ENCODE results near the gene CHFR. TPM values are rescaled to one million over a fixed set of nuclear protein-coding genes. Genes with fewer than 3 reads are reported as not detected.
"Not testable (repeated sequence)": the region's sequence is repeated elsewhere in the genome, so short reads cannot be mapped to it uniquely, and the experiment has no call there.

CHFR gene
- total RNA-seq, 2 donors from 2014 or later: 13.6 to 13.8 TPM

DNA sequence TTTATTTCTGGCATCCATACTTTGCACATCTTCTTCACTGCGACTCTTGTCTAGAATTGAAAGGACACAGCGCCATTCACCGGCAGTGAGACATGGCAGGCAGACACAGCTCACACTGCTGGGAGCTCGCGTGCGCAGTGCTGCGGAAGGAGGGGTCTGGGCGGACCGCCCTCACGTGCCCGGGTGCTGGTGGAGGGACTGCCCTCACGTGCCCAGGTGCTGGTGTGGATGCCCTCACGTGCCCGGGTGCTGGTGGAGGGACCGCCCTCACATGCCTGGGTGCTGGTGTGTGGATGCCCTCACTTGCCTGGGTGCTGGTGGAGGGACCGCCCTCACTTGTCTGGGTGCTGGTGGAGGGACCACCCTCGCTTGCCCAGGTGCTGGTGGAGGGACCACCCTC, 30.8 kb downstream of the CHFR start:
- H3K27ac ChIP-seq: no peak overlapping the region
- no peak for DNase-seq (ENCODE audit: low spot score)
- TF ChIP-seq, protein P1, sequence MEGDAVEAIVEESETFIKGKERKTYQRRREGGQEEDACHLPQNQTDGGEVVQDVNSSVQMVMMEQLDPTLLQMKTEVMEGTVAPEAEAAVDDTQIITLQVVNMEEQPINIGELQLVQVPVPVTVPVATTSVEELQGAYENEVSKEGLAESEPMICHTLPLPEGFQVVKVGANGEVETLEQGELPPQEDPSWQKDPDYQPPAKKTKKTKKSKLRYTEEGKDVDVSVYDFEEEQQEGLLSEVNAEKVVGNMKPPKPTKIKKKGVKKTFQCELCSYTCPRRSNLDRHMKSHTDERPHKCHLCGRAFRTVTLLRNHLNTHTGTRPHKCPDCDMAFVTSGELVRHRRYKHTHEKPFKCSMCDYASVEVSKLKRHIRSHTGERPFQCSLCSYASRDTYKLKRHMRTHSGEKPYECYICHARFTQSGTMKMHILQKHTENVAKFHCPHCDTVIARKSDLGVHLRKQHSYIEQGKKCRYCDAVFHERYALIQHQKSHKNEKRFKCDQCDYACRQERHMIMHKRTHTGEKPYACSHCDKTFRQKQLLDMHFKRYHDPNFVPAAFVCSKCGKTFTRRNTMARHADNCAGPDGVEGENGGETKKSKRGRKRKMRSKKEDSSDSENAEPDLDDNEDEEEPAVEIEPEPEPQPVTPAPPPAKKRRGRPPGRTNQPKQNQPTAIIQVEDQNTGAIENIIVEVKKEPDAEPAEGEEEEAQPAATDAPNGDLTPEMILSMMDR (IDR thresholded peaks at IDR 0.05): no peak
- H3K4me3 ChIP-seq: no peak overlapping the region
- no peaks in the 10 kb centered on the region for H3K4me1 ChIP-seq
- H3K27me3 ChIP-seq: no peaks in the 10 kb centered on the region
- no peaks in the 10 kb centered on the region for H3K9me3 ChIP-seq
- H3K36me3 ChIP-seq: peaks cover 91% of the 10 kb centered on the region

DNA sequence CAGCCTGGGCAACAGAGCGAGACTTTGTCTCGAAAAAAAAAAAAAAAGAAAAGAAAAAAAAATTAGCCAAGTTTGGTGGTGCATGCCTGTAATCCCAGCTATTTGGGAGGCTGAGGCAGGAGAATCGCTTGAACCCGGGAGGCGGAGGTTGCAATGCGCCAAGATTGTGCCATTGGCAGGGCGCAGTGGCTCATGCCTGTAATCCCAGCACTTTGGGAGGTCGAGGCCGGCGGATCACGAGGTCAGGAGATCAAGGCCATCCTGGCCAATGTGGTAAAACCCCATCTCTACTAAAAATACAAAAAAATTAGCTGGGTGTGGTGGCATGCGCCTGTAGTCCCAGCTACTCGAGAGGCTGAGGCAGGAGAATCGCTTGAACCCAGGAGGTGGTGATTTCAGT, 32.2 kb downstream of the CHFR start:
- H3K36me3 ChIP-seq: peaks cover 92% of the 10 kb centered on the region
- H3K9me3 ChIP-seq; H3K27ac ChIP-seq; DNase-seq (ENCODE audit: low spot score); H3K4me1 ChIP-seq; H3K27me3 ChIP-seq; H3K4me3 ChIP-seq: not testable (repeated sequence)

DNA sequence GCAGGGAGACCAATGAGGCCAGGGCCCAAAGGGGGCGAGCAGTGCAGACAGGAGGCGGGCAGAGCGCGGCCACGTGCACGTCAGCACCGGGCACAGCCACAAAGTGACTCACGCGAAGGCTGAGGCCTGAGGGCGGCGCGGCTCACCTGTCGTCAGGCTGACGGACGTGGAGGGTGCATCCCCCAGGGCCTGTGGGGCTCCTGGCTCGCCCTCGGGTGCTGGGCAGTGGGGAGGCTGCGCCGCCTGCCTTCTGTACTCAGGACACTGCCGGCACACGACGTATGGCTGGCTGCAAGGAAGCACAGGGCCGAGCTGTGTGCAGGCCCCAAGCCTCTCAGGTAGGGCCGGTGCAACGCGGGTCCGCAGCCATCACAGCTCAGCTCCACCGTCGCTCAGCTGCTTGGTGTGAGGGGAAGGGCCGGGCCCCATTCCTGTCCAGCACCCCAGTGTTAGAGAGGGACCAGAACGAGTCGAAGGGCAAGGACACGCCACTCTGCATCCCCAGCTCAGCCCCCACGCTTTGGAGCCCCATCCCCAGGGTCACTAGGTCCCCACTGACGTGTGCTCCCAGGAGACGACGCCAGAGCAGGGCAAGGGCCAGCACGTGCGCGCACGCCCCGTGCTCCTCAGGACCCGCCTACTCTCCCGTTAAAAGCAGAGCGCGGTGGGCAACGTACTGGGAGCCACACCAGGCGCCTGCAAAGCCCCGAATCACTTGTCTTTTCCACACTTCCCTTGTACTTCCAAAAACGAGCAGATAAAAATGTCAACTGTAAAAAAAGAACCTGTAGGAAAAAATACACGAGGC, 33.9 kb downstream of the CHFR start:
- Histone ChIP-seq H3K27me3 (no peaks in the 10 kb centered on the region), H3K27ac (no peak overlapping the region), H3K4me3 (no peak overlapping the region), H3K36me3 (peaks cover 92% of the 10 kb centered on the region), H3K9me3 (no peaks in the 10 kb centered on the region), H3K4me1 (no peaks in the 10 kb centered on the region)
- TF ChIP-seq, protein P1 (IDR thresholded peaks at IDR 0.05): no peak
- no peak for DNase-seq (ENCODE audit: low spot score)

DNA sequence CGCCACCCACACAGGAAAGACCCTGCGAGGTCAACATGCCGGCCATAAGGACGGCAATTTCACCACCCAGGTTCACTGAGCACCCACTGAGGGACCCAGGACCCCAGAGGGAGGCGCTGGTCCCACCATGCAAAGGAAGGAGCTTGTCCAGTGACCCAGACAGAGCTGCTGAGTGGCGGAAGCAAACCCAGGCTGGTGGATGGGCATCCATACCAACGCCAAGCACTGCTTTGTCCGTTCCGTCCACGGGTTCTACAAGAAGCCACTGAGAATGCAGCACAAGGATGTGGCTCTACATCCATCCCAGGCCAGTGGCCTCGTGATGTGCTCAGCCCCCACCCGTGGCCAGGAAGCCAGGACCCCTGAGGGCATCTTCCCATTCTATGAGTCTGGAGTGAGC, 34.9 kb downstream of the CHFR start:
- no peak overlapping the region for H3K4me3 ChIP-seq
- H3K27me3 ChIP-seq: no peaks in the 10 kb centered on the region
- H3K4me1 ChIP-seq: no peaks in the 10 kb centered on the region
- peaks cover 88% of the 10 kb centered on the region for H3K36me3 ChIP-seq
- DNase-seq (ENCODE audit: low spot score): no peak
- no peaks in the 10 kb centered on the region for H3K9me3 ChIP-seq
- TF ChIP-seq, protein P1 (IDR thresholded peaks at IDR 0.05): no peak
- no peak overlapping the region for H3K27ac ChIP-seq

DNA sequence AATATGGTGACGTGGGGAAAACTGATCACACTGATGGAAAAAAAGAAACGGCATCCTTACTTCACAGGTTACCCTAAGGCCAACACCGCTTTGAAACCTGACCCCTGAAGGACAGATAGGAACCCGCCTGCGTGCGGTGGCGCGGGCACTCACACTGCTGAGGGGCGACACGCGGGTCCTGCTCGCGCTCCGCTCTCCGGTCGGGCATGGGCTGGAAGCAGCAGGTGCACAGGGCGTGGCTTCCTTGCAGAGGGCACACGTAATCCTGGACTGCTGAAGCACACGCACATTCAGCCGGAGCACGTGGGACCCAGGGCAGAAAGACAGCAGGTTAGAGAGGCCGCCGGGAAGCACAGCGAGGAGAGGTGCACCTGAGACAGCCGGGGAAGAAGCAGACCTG, 35.9 kb downstream of the CHFR start:
- H3K27ac ChIP-seq: no peak overlapping the region
- H3K36me3 ChIP-seq: peaks cover 88% of the 10 kb centered on the region
- no peaks in the 10 kb centered on the region for H3K9me3 ChIP-seq
- H3K27me3 ChIP-seq: no peaks in the 10 kb centered on the region
- no peaks in the 10 kb centered on the region for H3K4me1 ChIP-seq
- TF ChIP-seq, protein P1 (IDR thresholded peaks at IDR 0.05): no peak
- DNase-seq (ENCODE audit: low spot score): no peak
- H3K4me3 ChIP-seq: no peak overlapping the region

DNA sequence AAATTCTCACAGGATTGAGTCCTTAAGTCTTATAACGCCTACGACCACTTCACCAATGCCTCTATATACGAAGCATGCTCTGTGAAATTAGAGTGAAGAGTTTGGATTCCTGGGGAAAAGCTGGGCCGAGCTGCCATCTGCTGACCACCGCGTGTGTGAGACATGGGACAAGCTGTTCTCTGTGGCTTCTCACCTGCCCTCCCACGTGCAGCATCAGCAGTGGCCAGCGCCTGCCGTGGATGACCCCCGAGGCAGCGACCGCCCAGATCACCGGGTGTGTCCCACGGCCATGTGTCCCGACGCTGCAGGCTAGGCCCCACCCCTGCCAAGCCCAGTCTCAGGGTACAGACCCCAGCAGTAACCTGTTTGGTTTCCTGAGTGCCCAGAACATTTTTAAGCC, 37.1 kb downstream of the CHFR start:
- H3K27me3 ChIP-seq: no peaks in the 10 kb centered on the region
- no peak overlapping the region for H3K27ac ChIP-seq
- no peaks in the 10 kb centered on the region for H3K4me1 ChIP-seq
- TF ChIP-seq, protein P1 (IDR thresholded peaks at IDR 0.05): no peak
- no peak overlapping the region for H3K4me3 ChIP-seq
- H3K36me3 ChIP-seq: peaks cover 86% of the 10 kb centered on the region
- no peak for DNase-seq (ENCODE audit: low spot score)
- no peaks in the 10 kb centered on the region for H3K9me3 ChIP-seq

Data from right atrium auricular region (tissue), 2 donors.